ENCODE data around the gene HLCS. TPM values are rescaled to one million over a fixed set of nuclear protein-coding genes. Genes with fewer than 3 reads are reported as not detected.

Gene HLCS
- total RNA-seq, 1 experiment from 2014 or later = 20.9 TPM

DNA sequence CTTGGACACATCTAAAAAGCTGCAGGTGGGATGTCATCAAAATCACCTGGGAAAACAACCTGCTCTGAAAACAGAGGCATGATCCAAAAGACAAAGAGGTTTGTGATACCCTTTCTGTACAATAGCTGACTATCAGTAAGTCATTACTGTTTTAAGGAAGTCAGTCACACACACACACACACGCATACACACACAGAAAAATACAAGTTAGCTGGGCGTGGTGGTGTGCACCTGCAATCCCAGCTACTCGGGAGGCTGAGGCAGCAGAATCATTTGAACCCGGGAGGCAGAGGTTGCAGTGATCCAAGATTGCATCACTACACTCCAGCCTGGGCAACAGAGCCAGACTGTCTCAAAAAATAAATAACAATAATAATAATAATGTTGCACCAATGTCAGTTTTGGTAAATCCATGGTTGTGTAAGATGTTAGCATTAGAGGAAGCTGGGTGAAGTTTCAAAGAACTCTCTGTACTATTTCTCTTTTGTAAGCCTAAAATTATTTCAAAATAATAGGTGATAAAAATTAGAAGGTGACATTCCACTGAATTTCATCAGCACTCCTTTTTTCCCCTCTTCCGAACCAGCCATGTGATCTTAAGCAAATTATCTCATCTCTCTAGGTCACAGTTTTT lies 9.9 kb upstream of the HLCS start:
- Histone ChIP-seq H3K4me1 (replicated peaks) (peaks cover 21% of the 10 kb centered on the region), H3K9me3 (replicated peaks) (no peaks in the 10 kb centered on the region), H3K4me3 (no peak overlapping the region), H3K27ac (no peak overlapping the region), H3K27me3 (replicated peaks) (no peaks in the 10 kb centered on the region), H3K36me3 (no peaks in the 10 kb centered on the region)
- no peak for DNase-seq (ENCODE audit: low read depth in 1 of 2, low spot score in 2 of 2)

DNA sequence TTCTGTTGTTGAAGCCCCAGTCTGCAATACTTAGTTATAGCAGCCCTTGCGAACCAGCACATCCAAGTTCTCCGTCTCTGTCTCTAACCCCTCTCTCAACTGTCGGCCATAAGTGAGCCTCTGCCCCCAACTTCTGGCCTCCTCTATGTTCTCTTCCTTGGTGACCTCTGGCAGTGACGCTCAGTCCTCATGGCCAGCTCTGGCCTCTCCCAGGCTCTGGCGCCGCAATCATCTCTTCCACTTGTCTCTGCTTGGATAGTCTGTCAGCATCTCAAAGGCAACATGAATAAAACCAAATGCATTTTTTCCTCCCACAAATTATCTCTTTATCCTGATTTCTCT lies 8.4 kb upstream of the HLCS start:
- no peak overlapping the region for H3K4me3 ChIP-seq
- peaks cover 3% of the 10 kb centered on the region; the same call in 1 of the 2 replicates for H3K36me3 ChIP-seq
- peaks cover 21% of the 10 kb centered on the region for H3K4me1 ChIP-seq (replicated peaks)
- no peaks in the 10 kb centered on the region for H3K9me3 ChIP-seq (replicated peaks)
- DNase-seq (ENCODE audit: low read depth in 1 of 2, low spot score in 2 of 2) = no peak
- no peak overlapping the region for H3K27ac ChIP-seq
- H3K27me3 ChIP-seq (replicated peaks) = no peaks in the 10 kb centered on the region

- no peak for DNase-seq (ENCODE audit: low read depth in 1 of 2, low spot score in 2 of 2)
- no peak overlapping the region for H3K4me3 ChIP-seq
- no peak overlapping the region for H3K27ac ChIP-seq
- no peaks in the 10 kb centered on the region for H3K9me3 ChIP-seq (replicated peaks)
- H3K4me1 ChIP-seq (replicated peaks) = peaks cover 21% of the 10 kb centered on the region
- H3K27me3 ChIP-seq (replicated peaks) = no peaks in the 10 kb centered on the region
- peaks cover 3% of the 10 kb centered on the region; the same call in 1 of the 2 replicates for H3K36me3 ChIP-seq
These were observed 7.7 kb upstream of the HLCS start for GRCh38 chr21:36973986-36974850.

DNA sequence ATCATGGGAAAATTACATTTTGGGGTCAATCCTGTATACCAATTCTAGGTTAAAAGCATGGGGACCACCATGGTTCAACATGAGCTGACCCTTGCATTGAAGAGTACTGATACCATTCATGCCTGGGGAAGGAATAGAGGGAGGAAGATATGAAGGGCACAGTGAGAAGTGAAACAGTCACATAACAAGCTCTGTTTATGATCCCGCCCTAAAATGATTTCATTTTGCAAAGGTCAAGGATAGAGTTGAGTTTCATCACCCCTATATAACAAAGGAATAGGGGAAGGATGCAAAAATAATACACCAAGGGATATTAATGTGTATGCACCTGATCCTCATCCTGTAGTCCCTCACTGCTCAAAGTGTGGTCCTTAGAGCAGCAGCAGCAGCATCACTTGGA lies 2.5 kb upstream of the HLCS start:
- Histone ChIP-seq H3K9me3 (replicated peaks) (0 out of 2 replicates have a peak, but pooled peaks cover 3% of the 10 kb centered on the region), H3K27me3 (replicated peaks) (no peaks in the 10 kb centered on the region), H3K4me1 (replicated peaks) (peaks cover 21% of the 10 kb centered on the region), H3K27ac (no peak overlapping the region), H3K4me3 (no peak overlapping the region), H3K36me3 (peaks cover 15% of the 10 kb centered on the region)
- no peak for DNase-seq (ENCODE audit: low read depth in 1 of 2, low spot score in 2 of 2)

GRCh38 chr21:36968414-36968813 lies 1.9 kb upstream of the HLCS start:
- H3K27me3 ChIP-seq (replicated peaks) = no peaks in the 10 kb centered on the region
- 0 out of 2 replicates have a peak, but pooled peaks cover 3% of the 10 kb centered on the region for H3K9me3 ChIP-seq (replicated peaks)
- DNase-seq (ENCODE audit: low read depth in 1 of 2, low spot score in 2 of 2) = no peak
- peaks cover 21% of the 10 kb centered on the region for H3K4me1 ChIP-seq (replicated peaks)
- peaks cover 15% of the 10 kb centered on the region for H3K36me3 ChIP-seq
- no peak overlapping the region for H3K4me3 ChIP-seq
- H3K27ac ChIP-seq = no peak overlapping the region

DNA sequence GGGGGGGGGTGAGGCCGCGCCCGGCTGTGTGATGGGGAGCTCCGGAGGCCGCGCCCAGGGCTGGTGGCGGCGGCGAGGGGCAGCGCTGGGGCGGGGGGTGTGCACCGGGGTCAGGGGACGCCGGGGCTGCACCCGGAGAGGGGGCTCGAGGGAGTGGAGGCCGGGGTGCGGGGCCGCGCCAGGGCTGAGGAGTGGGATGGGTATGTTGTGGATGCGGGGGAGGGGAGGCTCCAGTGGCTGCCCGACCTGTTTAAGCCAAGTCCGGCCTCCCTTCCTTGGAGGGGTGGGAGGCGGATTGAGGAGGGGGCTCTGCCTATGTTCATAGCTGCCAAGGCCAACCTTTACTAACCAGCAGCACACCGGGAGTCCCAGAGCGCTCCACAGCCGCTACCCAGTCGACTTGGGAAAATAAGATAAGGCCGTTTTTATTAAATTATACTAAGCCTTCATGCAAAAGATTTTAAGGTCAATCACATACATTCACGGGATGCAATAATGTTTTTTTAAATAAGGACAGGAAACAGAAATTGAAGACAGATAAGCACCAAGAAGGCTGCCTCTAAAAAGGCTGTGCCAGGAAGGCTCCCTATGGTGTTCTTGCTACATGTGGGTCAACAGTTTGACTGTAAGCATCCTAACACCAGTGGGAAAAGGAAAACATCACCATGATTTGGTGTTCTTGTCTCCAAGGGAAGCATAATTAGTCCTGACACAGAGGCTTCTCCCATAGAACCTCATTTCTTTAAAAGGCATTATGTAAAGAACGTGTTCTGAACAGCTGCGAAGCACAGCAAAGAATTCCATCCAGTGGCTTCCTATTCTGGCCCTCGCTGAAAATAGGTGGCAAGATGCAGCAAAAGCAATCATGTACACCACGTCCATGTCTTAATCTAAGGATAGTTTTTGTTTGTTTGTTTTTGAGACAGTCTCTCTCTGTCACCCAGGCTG lies 626 bp upstream of the HLCS start:
- Histone ChIP-seq H3K27ac (peak overlapping the region; percentile 46; the same call in 1 of the 2 replicates), H3K4me3 (peak overlapping the region; percentile 93), H3K4me1 (replicated peaks) (peaks cover 21% of the 10 kb centered on the region), H3K36me3 (peaks cover 15% of the 10 kb centered on the region), H3K9me3 (replicated peaks) (0 out of 2 replicates have a peak, but pooled peaks cover 3% of the 10 kb centered on the region), H3K27me3 (replicated peaks) (no peaks in the 10 kb centered on the region)
- peak in 1 of 2 experiments; percentile 28 for DNase-seq (ENCODE audit: low read depth in 1 of 2, low spot score in 2 of 2)

DNA sequence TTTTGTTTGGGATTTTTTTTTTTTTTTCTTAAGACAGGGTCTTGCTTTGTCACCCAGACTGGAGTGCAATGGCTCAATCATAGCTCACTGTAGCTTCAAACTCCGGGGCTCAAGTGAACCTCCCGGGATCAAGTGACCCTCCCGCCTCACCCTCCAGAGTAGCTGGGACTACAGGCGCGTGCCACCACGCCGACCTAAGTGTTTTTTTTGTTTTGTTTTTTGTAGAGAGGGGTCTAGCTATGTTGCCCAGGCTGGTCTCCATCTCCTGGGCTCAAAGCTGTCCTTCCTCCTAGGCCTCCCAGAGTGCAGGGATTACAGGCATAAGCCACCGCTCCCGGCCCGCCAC lies 776 bp downstream of the HLCS start:
- DNase-seq (ENCODE audit: low read depth in 1 of 2, low spot score in 2 of 2) = no peak
- H3K36me3 ChIP-seq = peaks cover 25% of the 10 kb centered on the region
- no peaks in the 10 kb centered on the region for H3K27me3 ChIP-seq (replicated peaks)
- 0 out of 2 replicates have a peak, but pooled peaks cover 3% of the 10 kb centered on the region for H3K9me3 ChIP-seq (replicated peaks)
- H3K27ac ChIP-seq = peak overlapping the region; percentile 77
- H3K4me1 ChIP-seq (replicated peaks) = peaks cover 21% of the 10 kb centered on the region
- peak overlapping the region; percentile 93 for H3K4me3 ChIP-seq

DNA sequence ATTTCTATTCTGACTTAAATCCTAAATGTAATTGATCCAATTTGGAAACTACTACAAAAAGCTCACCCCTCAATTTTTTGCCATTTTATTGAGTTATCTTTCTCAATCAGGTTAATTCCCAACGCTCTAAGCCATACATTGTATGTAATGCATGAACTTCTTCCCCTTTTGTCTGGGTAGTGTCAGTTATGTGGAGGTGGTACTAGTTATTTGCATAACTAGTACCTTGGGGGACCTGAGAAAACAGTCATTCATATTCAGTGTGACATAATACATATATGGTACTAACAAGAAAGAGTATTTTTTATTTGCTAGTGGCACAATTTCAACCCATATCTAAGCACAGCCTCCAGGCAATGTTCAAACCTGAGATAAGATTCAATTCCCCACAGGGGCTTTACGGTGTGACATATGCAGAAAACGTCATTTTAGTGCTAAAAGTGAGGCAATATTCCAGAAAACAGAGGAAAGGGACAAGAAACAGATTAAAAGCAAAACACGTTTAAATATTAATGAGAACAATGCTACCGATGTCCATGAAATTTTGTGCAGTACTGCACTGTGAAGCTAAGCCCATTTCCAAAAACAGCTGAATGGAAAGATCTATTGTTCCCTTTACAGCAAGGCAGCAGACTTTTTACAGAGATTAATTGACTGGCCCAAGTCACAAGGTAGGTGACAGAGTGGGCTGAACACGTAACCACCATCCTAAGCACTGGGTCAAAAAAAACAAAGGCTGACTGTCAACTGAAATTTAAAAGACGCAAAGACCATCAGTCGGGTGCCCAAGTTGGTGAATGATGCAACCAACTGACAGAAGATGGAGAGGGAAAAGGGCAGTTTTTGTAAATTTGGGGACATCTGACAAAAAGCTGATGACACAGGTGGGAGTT lies 1.4 kb downstream of the HLCS start:
- H3K27me3 ChIP-seq (replicated peaks) = no peaks in the 10 kb centered on the region
- peaks cover 21% of the 10 kb centered on the region for H3K4me1 ChIP-seq (replicated peaks)
- H3K9me3 ChIP-seq (replicated peaks) = 0 out of 2 replicates have a peak, but pooled peaks cover 3% of the 10 kb centered on the region
- H3K4me3 ChIP-seq = peak overlapping the region; percentile 93; the same call in 1 of the 2 replicates
- H3K36me3 ChIP-seq = peaks cover 26% of the 10 kb centered on the region
- no peak for DNase-seq (ENCODE audit: low read depth in 1 of 2, low spot score in 2 of 2)
- H3K27ac ChIP-seq = no peak overlapping the region; the same call in 1 of the 2 replicates

GRCh38 chr21:36964398-36964797 lies 2.1 kb downstream of the HLCS start:
- H3K27me3 ChIP-seq (replicated peaks) = no peaks in the 10 kb centered on the region
- H3K4me3 ChIP-seq = no peak overlapping the region
- H3K4me1 ChIP-seq (replicated peaks) = peaks cover 21% of the 10 kb centered on the region
- H3K36me3 ChIP-seq = peaks cover 29% of the 10 kb centered on the region
- no peak overlapping the region for H3K27ac ChIP-seq
- 0 out of 2 replicates have a peak, but pooled peaks cover 3% of the 10 kb centered on the region for H3K9me3 ChIP-seq (replicated peaks)
- no peak for DNase-seq (ENCODE audit: low read depth in 1 of 2, low spot score in 2 of 2)

DNA sequence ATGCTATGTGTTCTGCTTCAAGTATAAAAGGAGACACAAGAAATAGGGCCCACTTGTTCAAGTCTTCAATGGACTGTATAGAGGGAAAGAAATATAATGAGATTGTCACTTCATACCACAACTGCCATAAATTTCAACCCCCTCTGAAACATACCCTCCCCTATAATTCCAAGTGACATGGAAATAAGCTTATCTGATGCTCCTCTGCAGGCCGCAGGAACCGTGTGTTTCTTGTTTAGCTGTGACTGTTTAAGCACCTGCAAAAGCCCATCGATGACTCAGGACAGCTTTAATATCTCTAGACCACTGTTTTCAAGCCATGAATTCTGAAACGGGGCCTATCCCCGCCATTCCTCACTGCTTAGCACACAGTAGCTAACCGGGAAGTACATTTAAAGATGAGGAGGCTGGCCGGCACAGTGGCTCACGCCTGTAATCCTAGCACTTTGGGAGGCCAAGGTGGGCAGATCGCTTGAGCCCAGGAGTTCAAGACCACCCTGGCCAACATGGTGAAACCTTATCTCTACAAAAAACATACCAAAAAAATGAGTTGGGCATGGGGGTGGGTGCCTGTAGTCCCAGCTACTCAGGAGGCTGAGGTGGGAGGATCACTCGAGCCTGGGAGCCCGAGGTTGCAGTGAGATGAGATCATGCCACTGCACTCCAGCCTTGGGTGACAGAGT lies 4.2 kb downstream of the HLCS start:
- Histone ChIP-seq H3K9me3 (replicated peaks) (0 out of 2 replicates have a peak, but pooled peaks cover 3% of the 10 kb centered on the region), H3K4me3 (no peak overlapping the region), H3K4me1 (replicated peaks) (peaks cover 17% of the 10 kb centered on the region), H3K27ac (no peak overlapping the region), H3K36me3 (peaks cover 26% of the 10 kb centered on the region), H3K27me3 (replicated peaks) (no peaks in the 10 kb centered on the region)
- no peak for DNase-seq (ENCODE audit: low read depth in 1 of 2, low spot score in 2 of 2)

DNA sequence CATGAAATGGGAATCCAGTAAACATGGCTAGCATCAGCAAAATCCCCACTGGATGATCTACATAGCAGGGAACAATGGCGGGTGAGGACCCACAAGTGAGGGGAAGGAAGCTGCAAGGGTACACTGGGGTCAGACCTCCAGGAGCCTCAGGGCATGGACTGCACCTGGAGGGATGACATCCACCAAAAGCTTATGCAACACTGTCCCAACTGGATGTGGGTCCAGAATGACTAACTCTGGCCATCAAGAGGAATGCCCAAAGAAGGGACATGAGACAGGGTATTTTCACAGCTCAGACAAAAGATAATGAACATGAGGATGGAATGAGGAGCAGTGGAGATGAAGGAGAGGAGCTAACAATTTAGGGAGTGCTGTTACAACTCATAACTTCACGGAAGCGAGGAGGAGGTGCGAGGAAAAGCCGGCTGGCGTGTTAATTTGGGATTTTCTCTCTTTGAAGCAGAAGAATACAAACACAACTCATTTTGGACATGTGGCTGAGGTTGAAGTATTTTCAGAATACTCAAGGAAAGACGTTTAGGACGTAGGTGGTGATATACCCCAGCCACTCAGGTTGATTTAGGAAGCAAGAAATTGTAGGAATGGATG lies 5.7 kb downstream of the HLCS start:
- Histone ChIP-seq H3K4me1 (replicated peaks) (peaks cover 9% of the 10 kb centered on the region), H3K27me3 (replicated peaks) (no peaks in the 10 kb centered on the region), H3K9me3 (replicated peaks) (no peaks in the 10 kb centered on the region), H3K27ac (no peak overlapping the region), H3K36me3 (peaks cover 23% of the 10 kb centered on the region), H3K4me3 (no peak overlapping the region)
- no peak for DNase-seq (ENCODE audit: low read depth in 1 of 2, low spot score in 2 of 2)

Data from SJSA1 (cell line).